ENCODE measurements around the gene ANTXRL.

ANTXRL gene

GRCh38 chr10:46285300-46285699 lies 1.5 kb upstream of the ANTXRL start:
- Histone ChIP-seq H4K20me1 (peaks cover 0 to 6% (median 0%) of the 10 kb centered on the region in 11 experiments; a peak in 3 of 22 replicates), H3K4me1 (peaks cover 13 to 34% (median 26%) of the 10 kb centered on the region in 10 experiments), H3K36me3 (no peaks in the 10 kb centered on the region), H3K4me3 (peak overlapping the region; percentile 67 to 82 (median 74)), H3K27ac (no peak overlapping the region; a peak in 1 of 22 replicates), H3K9ac (peak overlapping the region; percentile 76 to 85 (median 82); a peak in 17 of 22 replicates), H3K27me3 (peaks cover 39 to 60% (median 57%) of the 10 kb centered on the region in 11 experiments), H3K4me2 (peak overlapping the region; percentile 82 to 99 (median 96); a peak in 21 of 22 replicates), H3K9me3 (replicated peaks in 1 of 11) (no peaks in the 10 kb centered on the region)
- no peak for TF ChIP-seq Cebpa-rat (IDR thresholded peaks at IDR 0.05)

- no peaks in the 10 kb centered on the region for H3K9me3 ChIP-seq (replicated peaks in 1 of 11)
- H4K20me1 ChIP-seq: peaks cover 0 to 6% (median 0%) of the 10 kb centered on the region in 11 experiments; a peak in 3 of 22 replicates
- no peak overlapping the region for H3K27ac ChIP-seq
- TF ChIP-seq Cebpa-rat (IDR thresholded peaks at IDR 0.05): no peak
- peak overlapping the region in 6 of 11 experiments; percentile 8 to 97 (median 22); a peak in 7 of 22 replicates for H3K4me2 ChIP-seq
- no peak overlapping the region for H3K9ac ChIP-seq
- H3K36me3 ChIP-seq: no peaks in the 10 kb centered on the region
- peaks cover 39 to 52% (median 50%) of the 10 kb centered on the region in 11 experiments for H3K27me3 ChIP-seq
- no peak overlapping the region for H3K4me3 ChIP-seq
- H3K4me1 ChIP-seq: peaks cover 13 to 34% (median 26%) of the 10 kb centered on the region in 10 experiments
Measured at GRCh38 chr10:46285966-46286620, 704 bp upstream of the ANTXRL start.

- Histone ChIP-seq H3K4me1 (peaks cover 13 to 29% (median 24%) of the 10 kb centered on the region in 10 experiments), H4K20me1 (peaks cover 0 to 6% (median 0%) of the 10 kb centered on the region in 11 experiments; a peak in 2 of 22 replicates), H3K36me3 (no peaks in the 10 kb centered on the region), H3K27me3 (peaks cover 23 to 35% (median 32%) of the 10 kb centered on the region in 11 experiments), H3K4me2 (no peak overlapping the region), H3K9ac (no peak overlapping the region), H3K4me3 (no peak overlapping the region), H3K9me3 (replicated peaks in 1 of 11) (no peaks in the 10 kb centered on the region), H3K27ac (no peak overlapping the region)
- TF ChIP-seq Cebpa-rat (IDR thresholded peaks at IDR 0.05): no peak
Measured at GRCh38 chr10:46287846-46288477, 1.2 kb downstream of the ANTXRL start.

GRCh38 chr10:46288601-46289206 lies 1.9 kb downstream of the ANTXRL start:
- Histone ChIP-seq H3K27me3 (peaks cover 16 to 27% (median 25%) of the 10 kb centered on the region in 11 experiments), H3K27ac (no peak overlapping the region), H3K4me3 (no peak overlapping the region), H3K36me3 (no peaks in the 10 kb centered on the region), H4K20me1 (peaks cover 0 to 2% (median 0%) of the 10 kb centered on the region in 11 experiments; a peak in 2 of 22 replicates), H3K9me3 (replicated peaks in 1 of 11) (no peaks in the 10 kb centered on the region), H3K4me2 (no peak overlapping the region), H3K4me1 (peaks cover 11 to 22% (median 16%) of the 10 kb centered on the region in 10 experiments), H3K9ac (no peak overlapping the region)
- TF ChIP-seq Cebpa-rat (IDR thresholded peaks at IDR 0.05): no peak

GRCh38 chr10:46289209-46289810 lies 2.5 kb downstream of the ANTXRL start:
- Histone ChIP-seq H3K4me2 (no peak overlapping the region), H3K4me1 (peaks cover 5 to 15% (median 10%) of the 10 kb centered on the region in 10 experiments; a peak in 19 of 20 replicates), H3K9ac (no peak overlapping the region), H4K20me1 (no peaks in the 10 kb centered on the region), H3K27ac (no peak overlapping the region), H3K9me3 (replicated peaks in 1 of 11) (no peaks in the 10 kb centered on the region), H3K36me3 (no peaks in the 10 kb centered on the region), H3K4me3 (no peak overlapping the region), H3K27me3 (peaks cover 10 to 21% (median 19%) of the 10 kb centered on the region in 11 experiments; a peak in 21 of 22 replicates)
- TF ChIP-seq Cebpa-rat (IDR thresholded peaks at IDR 0.05): peak in 4 of 11 experiments; percentile 34 to 72 (median 45); a peak in 5 of 22 replicates

GRCh38 chr10:46290101-46290886 lies 3.5 kb downstream of the ANTXRL start:
- no peak for TF ChIP-seq Cebpa-rat (IDR thresholded peaks at IDR 0.05)
- Histone ChIP-seq H3K27ac (no peak overlapping the region), H3K4me2 (no peak overlapping the region), H3K4me1 (peaks cover 2 to 17% (median 7%) of the 10 kb centered on the region in 10 experiments; a peak in 19 of 20 replicates), H3K27me3 (peaks cover 3 to 12% (median 10%) of the 10 kb centered on the region in 11 experiments; a peak in 17 of 22 replicates), H3K9ac (no peak overlapping the region), H3K36me3 (no peaks in the 10 kb centered on the region), H3K9me3 (replicated peaks in 1 of 11) (no peaks in the 10 kb centered on the region), H3K4me3 (no peak overlapping the region), H4K20me1 (no peaks in the 10 kb centered on the region)

- no peak for TF ChIP-seq Cebpa-rat (IDR thresholded peaks at IDR 0.05)
- Histone ChIP-seq H3K9me3 (replicated peaks in 1 of 11) (no peaks in the 10 kb centered on the region), H3K9ac (no peak overlapping the region), H4K20me1 (no peaks in the 10 kb centered on the region), H3K27ac (no peak overlapping the region), H3K27me3 (no peaks in the 10 kb centered on the region), H3K4me1 (peaks cover 0 to 21% (median 12%) of the 10 kb centered on the region in 10 experiments; a peak in 16 of 20 replicates), H3K4me3 (no peak overlapping the region), H3K4me2 (no peak overlapping the region), H3K36me3 (no peaks in the 10 kb centered on the region)
Measured at GRCh38 chr10:46291817-46292572, 5.2 kb downstream of the ANTXRL start.

GRCh38 chr10:46292573-46293023 lies 5.8 kb downstream of the ANTXRL start:
- no peak for TF ChIP-seq Cebpa-rat (IDR thresholded peaks at IDR 0.05)
- Histone ChIP-seq H3K4me1 (peaks cover 0 to 27% (median 18%) of the 10 kb centered on the region in 10 experiments; a peak in 16 of 20 replicates), H4K20me1 (no peaks in the 10 kb centered on the region), H3K27me3 (no peaks in the 10 kb centered on the region), H3K27ac (no peak overlapping the region), H3K9me3 (replicated peaks in 1 of 11) (no peaks in the 10 kb centered on the region), H3K4me2 (no peak overlapping the region), H3K36me3 (no peaks in the 10 kb centered on the region), H3K4me3 (no peak overlapping the region), H3K9ac (no peak overlapping the region)
